A549 (cell line): ENCODE measurements around the gene ASPA. TPM values are rescaled to one million over a fixed set of nuclear protein-coding genes. Genes with fewer than 3 reads are reported as not detected.

Experiments
- ATAC-seq, 2 experiments: fragments of 200-7000 bp in 1 of 2; fragments of >200 bp in 1 of 2; cut with Nextera tagmentation in 1 of 2; cut with Tn5 transposase in 1 of 2; 3 replicates each; pipeline versions ENCODE4 v1.8.0 to v1.9.1; 2018 to 2020; ENCODE audit warnings: mild to moderate bottlenecking in 1 of 2, moderate library complexity in 1 of 2
- CTCF ChIA-PET: fragments of 300-600 bp; sonication (Branson Sonifier 250); formaldehyde crosslinking; extraction: SDS; loops from one replicate; lab custom pipeline; 2021; ENCODE audit warnings: antibody characterized with exemption, inconsistent platforms; lab: Yijun Ruan, JAX
- POLR2A ChIA-PET: fragments of 350-600 bp; formaldehyde crosslinking; extraction: SDS; loops from one replicate; lab custom pipeline; 2021; ENCODE audit warnings: antibody characterized with exemption, inconsistent platforms; lab: Yijun Ruan, JAX
- DNase-seq, 2 experiments: peaks; one replicate each; pipeline versions ENCODE4 v3.0.0 to v3.0.0-alpha.2; 2011 to 2016; ENCODE audit warnings: low read depth in 1 of 2, low spot score in 1 of 2
- FAIRE-seq: peaks from 2 replicates; lab custom pipeline; 2011; peaks lifted over from hg19 to GRCh38; lab: Jason Lieb, UNC
- H3K27ac ChIP-seq, 2 experiments: fragments of >200 bp; sonication (Bioruptor Twin); formaldehyde crosslinking; 3 replicates each; pipeline ENCODE4 v1.5.1; 2016 to 2017
- H3K4me1 ChIP-seq: fragments of >200 bp; sonication (Bioruptor Twin); formaldehyde crosslinking; 3 replicates; pipeline ENCODE4 v1.6.1; 2016
- H3K4me2 ChIP-seq: fragments of >200 bp; sonication (Bioruptor Twin); formaldehyde crosslinking; 3 replicates; pipeline ENCODE4 v1.6.1; 2016
- H3K4me3 ChIP-seq: fragments of >200 bp; sonication (Bioruptor Twin); formaldehyde crosslinking; 3 replicates; pipeline ENCODE4 v1.5.1; 2016
- H3K9me3 ChIP-seq: fragments of >200 bp; sonication (Bioruptor Twin); formaldehyde crosslinking; 3 replicates; pipeline ENCODE4 v1.6.1; 2016
- BHLHE40 ChIP-seq: IDR thresholded peaks from 2 replicates; pipeline ENCODE4 v1.6.1; 2012; ENCODE audit warnings: low read depth, low read length, inconsistent platforms
- CBX2 ChIP-seq: fragments of 200-600 bp; sonication (generic); IDR thresholded peaks from 2 replicates; pipeline ENCODE4 v1.6.1; 2016; ENCODE audit warnings: low read depth, mild to moderate bottlenecking, borderline replicate concordance
- CHD2 ChIP-seq: fragments of 150-350 bp; IDR thresholded peaks from 2 replicates; pipeline ENCODE4 v1.6.1; 2014; ENCODE audit warnings: low read length; ENCODE audit not compliant: partially characterized antibody
- CHD4 ChIP-seq: fragments of 200-600 bp; sonication (generic); IDR thresholded peaks from 2 replicates; pipeline ENCODE4 v1.6.1; 2016; ENCODE audit warnings: antibody characterized with exemption, mild to moderate bottlenecking, borderline replicate concordance
- ESRRA ChIP-seq: fragments of 150-350 bp; IDR thresholded peaks from 2 replicates; pipeline ENCODE4 v1.6.1; 2014; ENCODE audit warnings: mild to moderate bottlenecking, low read length, borderline replicate concordance
- HDAC2 ChIP-seq: fragments of 200-600 bp; sonication (generic); IDR thresholded peaks from 2 replicates; pipeline ENCODE4 v1.6.1; 2016
- HOXB5 ChIP-seq: fragments of 250-450 bp; sonication (Bioruptor Pico); IDR thresholded peaks from 2 replicates; pipeline ENCODE4 v1.5.0; 2020; ENCODE audit warnings: mild to moderate bottlenecking, moderate library complexity
- JUNB ChIP-seq: fragments of >200 bp; sonication (Bioruptor Twin); formaldehyde crosslinking; IDR thresholded peaks from 2 replicates; pipeline ENCODE4 v1.6.1; 2016
- KDM1A ChIP-seq: fragments of 200-600 bp; sonication (generic); IDR thresholded peaks from 2 replicates; pipeline ENCODE4 v1.6.1; 2016; ENCODE audit warnings: low read depth, mild to moderate bottlenecking
- KDM5A ChIP-seq: fragments of 200-600 bp; sonication (generic); IDR thresholded peaks from 2 replicates; pipeline ENCODE4 v1.6.1; 2016; ENCODE audit warnings: antibody characterized with exemption, mild to moderate bottlenecking
- MAFK ChIP-seq: fragments of 450-650 bp; IDR thresholded peaks from 2 replicates; pipeline ENCODE4 v1.6.1; 2014; ENCODE audit not compliant: partially characterized antibody
- NFE2L2 ChIP-seq: fragments of 150-350 bp; conservative IDR thresholded peaks from 2 replicates; pipeline ENCODE4 v1.6.1; 2014; ENCODE audit warnings: low read length
- NPAS2 ChIP-seq: fragments of 250-450 bp; sonication (Bioruptor Pico); IDR thresholded peaks from 2 replicates; pipeline ENCODE4 v1.8.0; 2022; ENCODE audit warnings: mild to moderate bottlenecking, moderate library complexity, borderline replicate concordance
- NR3C1 ChIP-seq: fragments of >200 bp; sonication (Bioruptor Twin); formaldehyde crosslinking; IDR thresholded peaks from 3 replicates; pipeline ENCODE4 v1.6.1; 2017
- RAD21 ChIP-seq, 2 experiments: fragments of >200 bp in 1 of 2; sonication (Bioruptor Twin) in 1 of 2; formaldehyde crosslinking in 1 of 2; IDR thresholded peaks in 1 of 2; conservative IDR thresholded peaks in 1 of 2; 2 replicates in 1 of 2; 3 replicates in 1 of 2; pipeline ENCODE4 v1.6.1; 2012 to 2018; ENCODE audit warnings: inconsistent platforms in 1 of 2
- RCOR1 ChIP-seq: fragments of 150-350 bp; IDR thresholded peaks from 2 replicates; pipeline ENCODE4 v1.6.1; 2014; ENCODE audit warnings: antibody characterized with exemption, low read length, low read depth
- RFX5 ChIP-seq: fragments of 450-650 bp; IDR thresholded peaks from 2 replicates; pipeline ENCODE4 v1.7.1; 2014; ENCODE audit warnings: antibody characterized with exemption, mild to moderate bottlenecking, moderate library complexity
- TP53 ChIP-seq: fragments of 250-450 bp; sonication (Bioruptor Pico); IDR thresholded peaks from 2 replicates; pipeline ENCODE4 v1.5.0; 2021; ENCODE audit warnings: mild to moderate bottlenecking, moderate library complexity
- ZFP36 ChIP-seq: fragments of 450-650 bp; IDR thresholded peaks from 2 replicates; pipeline ENCODE4 v1.6.1; 2014; ENCODE audit warnings: borderline replicate concordance; ENCODE audit not compliant: partially characterized antibody
- ZSCAN20 ChIP-seq: fragments of 250-450 bp; sonication (Bioruptor Pico); IDR thresholded peaks from 2 replicates; pipeline ENCODE4 v1.8.0; 2022; ENCODE audit warnings: mild to moderate bottlenecking, moderate library complexity
- WGBS: methylation state at CpG from one replicate; pipeline ENCODE4 v1.1.6; 2017; ENCODE audit errors: missing lambda C conversion rate; 5-methylcytosine and 5-hydroxymethylcytosine counted together
- polyA plus RNA-seq, 4 experiments: library from polyadenylated mRNA; depleted of rRNA in 3 of 4; stranded (reverse); fragments of >200 nt; fragmentation: RNase III in 1 of 4; extraction: RNeasy Plus Mini Kit Qiagen cat#74134 plus additional on column Dnase treatment in 1 of 4; gene quantifications; 2 replicates in 3 of 4; 3 replicates in 1 of 4; pipeline ENCODE4 v1.2.3, GENCODE V29; 2011 to 2017
- TF ChIP-seq, protein P1 (sequence below): fragments of 200-600 bp; sonication (generic); IDR thresholded peaks from 2 replicates; pipeline ENCODE4 v1.6.1; 2016; ENCODE audit warnings: antibody characterized with exemption, mild to moderate bottlenecking, moderate library complexity
- TF ChIP-seq, protein P2 (sequence below): IDR thresholded peaks from 2 replicates; pipeline ENCODE4 v1.6.1; 2012

Gene ASPA
- polyA plus RNA-seq, 2 of the 4 experiments (the other 2 are of a cell fraction), result not detected

DNA sequence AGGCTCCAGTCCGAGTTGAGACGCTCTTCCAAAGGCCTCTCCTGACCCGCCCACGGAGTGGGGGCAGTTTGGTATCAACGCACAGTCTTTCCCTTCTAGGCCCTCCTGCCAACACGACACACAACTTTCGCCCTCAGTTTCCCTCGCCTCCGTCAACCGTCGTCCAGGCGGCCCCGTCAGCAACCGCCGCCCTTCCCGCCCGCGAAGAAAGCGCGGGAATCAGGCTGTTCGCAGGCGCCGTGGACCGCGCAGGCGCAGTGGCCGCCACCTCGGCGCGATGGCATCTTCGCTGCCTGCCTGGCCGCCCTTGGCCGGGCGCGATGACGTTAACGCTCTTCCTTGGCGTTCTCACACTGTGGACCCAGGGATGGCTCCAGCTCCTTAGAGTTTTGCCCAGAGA lies 4.2 kb upstream of the ASPA start, which contains the start of gene SPATA22:
TSS of gene SPATA22 (minus strand) at position 221 of the 400 bp plus-strand sequence. CDS start 2,494 bp downstream, outside the sequence.
- no peak within 1 kb of the TSS for H3K4me2 ChIP-seq
- H3K9me3 ChIP-seq, result no peaks in the 10 kb centered on the region
- H3K27ac ChIP-seq, result no peak within 1 kb of the TSS
- TF ChIP-seq HOXB5 (CRISPR knock-in tag) (no peak), CHD2 (no peak), ZSCAN20 (no peak), HDAC2 (no peak), ESRRA (no peak), RAD21 (conservative IDR thresholded peaks at IDR 0.05 in 1 of 2, IDR thresholded peaks at IDR 0.05 in 1 of 2) (no peak), BHLHE40 (no peak), RCOR1 (no peak), TP53 (no peak), JUNB (no peak), KDM1A (no peak)
- TF ChIP-seq, protein P1, sequence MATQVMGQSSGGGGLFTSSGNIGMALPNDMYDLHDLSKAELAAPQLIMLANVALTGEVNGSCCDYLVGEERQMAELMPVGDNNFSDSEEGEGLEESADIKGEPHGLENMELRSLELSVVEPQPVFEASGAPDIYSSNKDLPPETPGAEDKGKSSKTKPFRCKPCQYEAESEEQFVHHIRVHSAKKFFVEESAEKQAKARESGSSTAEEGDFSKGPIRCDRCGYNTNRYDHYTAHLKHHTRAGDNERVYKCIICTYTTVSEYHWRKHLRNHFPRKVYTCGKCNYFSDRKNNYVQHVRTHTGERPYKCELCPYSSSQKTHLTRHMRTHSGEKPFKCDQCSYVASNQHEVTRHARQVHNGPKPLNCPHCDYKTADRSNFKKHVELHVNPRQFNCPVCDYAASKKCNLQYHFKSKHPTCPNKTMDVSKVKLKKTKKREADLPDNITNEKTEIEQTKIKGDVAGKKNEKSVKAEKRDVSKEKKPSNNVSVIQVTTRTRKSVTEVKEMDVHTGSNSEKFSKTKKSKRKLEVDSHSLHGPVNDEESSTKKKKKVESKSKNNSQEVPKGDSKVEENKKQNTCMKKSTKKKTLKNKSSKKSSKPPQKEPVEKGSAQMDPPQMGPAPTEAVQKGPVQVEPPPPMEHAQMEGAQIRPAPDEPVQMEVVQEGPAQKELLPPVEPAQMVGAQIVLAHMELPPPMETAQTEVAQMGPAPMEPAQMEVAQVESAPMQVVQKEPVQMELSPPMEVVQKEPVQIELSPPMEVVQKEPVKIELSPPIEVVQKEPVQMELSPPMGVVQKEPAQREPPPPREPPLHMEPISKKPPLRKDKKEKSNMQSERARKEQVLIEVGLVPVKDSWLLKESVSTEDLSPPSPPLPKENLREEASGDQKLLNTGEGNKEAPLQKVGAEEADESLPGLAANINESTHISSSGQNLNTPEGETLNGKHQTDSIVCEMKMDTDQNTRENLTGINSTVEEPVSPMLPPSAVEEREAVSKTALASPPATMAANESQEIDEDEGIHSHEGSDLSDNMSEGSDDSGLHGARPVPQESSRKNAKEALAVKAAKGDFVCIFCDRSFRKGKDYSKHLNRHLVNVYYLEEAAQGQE, result no peak
- FAIRE-seq (no peak), ATAC-seq (no peak), DNase-seq (no peak)
- CTCF ChIA-PET, result no interaction called here
- 94% methylated on average over 38 of the region's 38 CpGs for WGBS
- peaks cover 25% of the 10 kb centered on the region; the same call in 2 of the 3 replicates for H3K4me1 ChIP-seq
- POLR2A ChIA-PET, result no interaction called here
- H3K4me3 ChIP-seq, result no peak within 1 kb of the TSS

DNA sequence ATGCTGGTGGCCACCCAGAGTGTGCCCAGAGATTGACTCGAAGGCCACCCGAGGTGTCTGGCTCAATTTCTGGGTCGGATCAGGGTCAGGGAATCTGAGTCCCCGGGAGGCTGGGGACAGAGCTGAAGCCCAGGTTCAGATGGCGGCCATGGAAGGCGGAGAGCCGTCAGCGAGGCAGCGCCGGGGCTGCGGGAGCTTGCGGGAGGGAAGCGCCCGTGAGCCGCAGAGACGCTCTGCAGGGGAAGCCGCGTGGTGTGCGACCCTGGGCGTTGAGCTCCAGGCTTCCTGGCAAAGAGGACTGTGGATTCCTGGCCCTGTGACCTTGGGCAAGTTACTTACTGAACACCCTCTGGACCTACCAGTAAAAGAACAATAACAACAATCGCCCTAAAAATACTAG lies 3.7 kb upstream of the ASPA start:
- POLR2A ChIA-PET, result no interaction called here
- Histone ChIP-seq H3K4me2 (no peak overlapping the region), H3K27ac (no peak overlapping the region), H3K9me3 (no peaks in the 10 kb centered on the region)
- CTCF ChIA-PET, result interaction anchor here (0.9 kb wide), 1 partner anchor 15 kb away, joined by 3 read pairs; no protein-coding TSS in a partner anchor
- no peak for DNase-seq
- ATAC-seq, result no peak
- TF ChIP-seq ZFP36 (no peak), NPAS2 (CRISPR knock-in tag) (no peak), HDAC2 (no peak), CHD4 (no peak), RFX5 (no peak), NFE2L2 (no peak), CBX2 (no peak), NR3C1 (no peak), JUNB (no peak), KDM5A (no peak)
- TF ChIP-seq, all 56 proteins: peak for 0
- FAIRE-seq, result no peak
- WGBS, result 87% methylated on average over 21 of the region's 21 CpGs
- Histone ChIP-seq H3K4me1 (peaks cover 25% of the 10 kb centered on the region; the same call in 2 of the 3 replicates), H3K4me3 (no peak overlapping the region)

DNA sequence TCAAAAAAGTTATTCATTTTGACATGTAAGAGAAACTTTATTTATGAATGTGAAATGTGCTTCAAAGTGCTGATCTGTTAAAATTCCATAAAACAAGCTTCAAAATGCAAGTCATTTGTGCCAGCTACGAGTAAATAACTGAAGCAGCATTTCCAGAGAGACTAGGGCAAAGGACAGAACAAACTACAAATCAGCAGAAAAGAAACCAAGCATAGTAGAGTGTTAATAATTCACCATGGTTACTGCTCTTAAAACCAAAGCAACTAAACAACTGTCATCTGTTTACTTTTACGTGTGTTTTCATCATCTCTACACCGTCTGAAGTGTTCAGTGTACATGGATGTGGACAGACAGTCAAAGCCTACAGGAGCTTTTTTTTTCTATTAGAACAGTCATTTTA lies 1.6 kb upstream of the ASPA start:
- ChIA-PET CTCF (no interaction called here), POLR2A (no interaction called here)
- ATAC-seq (peak; percentile 91 to 95), DNase-seq (peak; percentile 29 to 80), FAIRE-seq (peak; percentile 94)
- no peak overlapping the region for H3K4me3 ChIP-seq
- H3K27ac ChIP-seq, result peak overlapping the region in 1 of 2 experiments; percentile 28; a peak in 2 of 6 replicates
- H3K4me2 ChIP-seq, result peak overlapping the region; percentile 57
- no peaks in the 10 kb centered on the region for H3K9me3 ChIP-seq
- TF ChIP-seq RCOR1 (no peak), NFE2L2 (peak; percentile 55), MAFK (peak; percentile 99)
- TF ChIP-seq, protein P2, sequence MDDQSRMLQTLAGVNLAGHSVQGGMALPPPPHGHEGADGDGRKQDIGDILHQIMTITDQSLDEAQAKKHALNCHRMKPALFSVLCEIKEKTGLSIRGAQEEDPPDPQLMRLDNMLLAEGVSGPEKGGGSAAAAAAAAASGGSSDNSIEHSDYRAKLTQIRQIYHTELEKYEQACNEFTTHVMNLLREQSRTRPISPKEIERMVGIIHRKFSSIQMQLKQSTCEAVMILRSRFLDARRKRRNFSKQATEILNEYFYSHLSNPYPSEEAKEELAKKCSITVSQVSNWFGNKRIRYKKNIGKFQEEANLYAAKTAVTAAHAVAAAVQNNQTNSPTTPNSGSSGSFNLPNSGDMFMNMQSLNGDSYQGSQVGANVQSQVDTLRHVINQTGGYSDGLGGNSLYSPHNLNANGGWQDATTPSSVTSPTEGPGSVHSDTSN, result no peak
- whole genome bisulfite sequencing, result 3% methylated on average over 3 of the region's 3 CpGs
- H3K4me1 ChIP-seq, result peaks cover 25% of the 10 kb centered on the region; the same call in 2 of the 3 replicates
